HCT116 (cell line): ENCODE results near the gene CPA2. TPM values are rescaled to one million over a fixed set of nuclear protein-coding genes. Genes with fewer than 3 reads are reported as not detected.

Experiments used
- ATAC-seq: fragments of 200-7000 bp; cut with Tn5 transposase; 2 replicates; pipeline ENCODE4 v1.9.1; 2020; ENCODE audit warnings: mild to moderate bottlenecking, moderate library complexity
- BruUV-seq: library from RNA; stranded (reverse); fragments of 400-500 nt; replicated peaks from 2 replicates; lab custom pipeline; 2021; lab: Mats Ljungman, UMichigan
- CTCF ChIA-PET: fragments of 300-600 bp; sonication (Branson Sonifier 250); formaldehyde crosslinking; loops from one replicate; lab custom pipeline; 2021; ENCODE audit warnings: antibody characterized with exemption; lab: Charles Lee
- POLR2A ChIA-PET: fragments of 300-600, 350-600 bp; sonication (Branson Sonifier 250); formaldehyde crosslinking; loops from one replicate; lab custom pipeline; 2021; ENCODE audit warnings: antibody characterized with exemption; lab: Charles Lee
- RAD21 ChIA-PET, 2 experiments: fragments of 300-600 bp; sonication (Branson Sonifier 250); formaldehyde crosslinking; loops; one replicate each; lab custom pipeline; 2023; ENCODE audit warnings: low total read pairs in 2 of 2; ENCODE audit not compliant: uncharacterized antibody in 2 of 2, unreplicated experiment in 2 of 2, low non-redundant PET in 1 of 2; lab: Charles Lee
- DNase-seq: peaks from one replicate; pipeline ENCODE4 v3.0.0-alpha.2; 2010; ENCODE audit warnings: low read depth, low spot score
- H2AFZ ChIP-seq: fragments of 200-600 bp; shearing (Covaris generic), sonication (generic); 2 replicates; pipeline ENCODE4 v1.6.1; 2017; ENCODE audit warnings: low read depth, mixed run types, mixed read lengths, antibody characterized with exemption, low read length; ENCODE audit not compliant: poor library complexity, severe bottlenecking
- H3K27ac ChIP-seq: 2 replicates; pipeline ENCODE4 v1.5.1; 2012; ENCODE audit warnings: low read depth, low read length
- H3K27me3 ChIP-seq: fragments of 200-600 bp; sonication (generic); 2 replicates; pipeline ENCODE4 v1.6.1; 2016; ENCODE audit warnings: mixed run types, low read length, mixed read lengths; ENCODE audit not compliant: insufficient read depth
- H3K36me3 ChIP-seq, 2 experiments: fragments of 200-500 bp in 1 of 2; fragments of 200-600 bp in 1 of 2; sonication (Bioruptor generic) in 1 of 2; sonication (generic) in 1 of 2; 2 replicates each; pipeline versions ENCODE4 v1.5.1 to v1.6.1; 2014 to 2016; ENCODE audit warnings: low read length in 2 of 2, inconsistent platforms in 1 of 2, mixed read lengths in 1 of 2, mixed run types in 1 of 2; ENCODE audit not compliant: insufficient read depth in 2 of 2, control insufficient read depth in 1 of 2
- H3K4me1 ChIP-seq, 2 experiments: fragments of 200-600 bp in 1 of 2; sonication (generic) in 1 of 2; 2 replicates each; pipeline versions ENCODE4 v1.5.1 to v1.6.1; 2012 to 2017; ENCODE audit warnings: low read length in 2 of 2, inconsistent platforms in 1 of 2, mild to moderate bottlenecking in 1 of 2, mixed read lengths in 1 of 2, mixed run types in 1 of 2, moderate library complexity in 1 of 2; ENCODE audit not compliant: insufficient read depth in 2 of 2, control insufficient read depth in 1 of 2
- H3K4me2 ChIP-seq: fragments of 200-600 bp; sonication (generic); 2 replicates; pipeline ENCODE4 v1.6.1; 2017; ENCODE audit warnings: mixed run types, low read length, mixed read lengths
- H3K4me3 ChIP-seq, 2 experiments: fragments of 200-600 bp in 1 of 2; sonication (generic) in 1 of 2; replicated peaks in 1 of 2; 2 replicates each; pipeline ENCODE4 v1.5.1; 2011 to 2016; ENCODE audit warnings: low read length in 2 of 2, control low read depth in 1 of 2, low read depth in 1 of 2, mild to moderate bottlenecking in 1 of 2, mixed read lengths in 1 of 2, mixed run types in 1 of 2
- H3K79me2 ChIP-seq: fragments of 200-600 bp; sonication (generic); 2 replicates; pipeline ENCODE4 v1.6.1; 2017; ENCODE audit warnings: mild to moderate bottlenecking, mixed run types, low read length, moderate library complexity, mixed read lengths; ENCODE audit not compliant: insufficient read depth
- H3K9ac ChIP-seq: fragments of 200-600 bp; sonication (generic); 2 replicates; pipeline ENCODE4 v1.6.1; 2016; ENCODE audit warnings: low read length, mixed read lengths
- H3K9me2 ChIP-seq: fragments of 200-600 bp; sonication (generic), shearing (Covaris generic); 2 replicates; pipeline ENCODE4 v1.6.1; 2017; ENCODE audit warnings: mixed run types, mild to moderate bottlenecking, moderate library complexity; ENCODE audit not compliant: insufficient read depth
- H3K9me3 ChIP-seq, 2 experiments: fragments of 200-500 bp in 1 of 2; fragments of 200-600 bp in 1 of 2; sonication (Bioruptor generic) in 1 of 2; sonication (generic) in 1 of 2; 2 replicates each; pipeline ENCODE4 v1.6.1; 2014 to 2017; ENCODE audit warnings: low read length in 2 of 2, mixed read lengths in 2 of 2, inconsistent platforms in 1 of 2, low read depth in 1 of 2, mild to moderate bottlenecking in 1 of 2, mixed run types in 1 of 2, moderate library complexity in 1 of 2; ENCODE audit not compliant: control insufficient read depth in 1 of 2, insufficient read depth in 1 of 2
- H4K20me1 ChIP-seq: fragments of 200-600 bp; sonication (generic), shearing (Covaris generic); 2 replicates; pipeline ENCODE4 v1.6.1; 2017; ENCODE audit warnings: mixed run types, mild to moderate bottlenecking, moderate library complexity; ENCODE audit not compliant: insufficient read depth
- SP1 ChIP-seq: IDR thresholded peaks from 2 replicates; pipeline ENCODE4 v1.6.1; 2012; ENCODE audit warnings: low read depth
- SRF ChIP-seq: IDR thresholded peaks from 2 replicates; pipeline ENCODE4 v1.6.1; 2012; ENCODE audit warnings: low read depth
- ZBTB33 ChIP-seq: IDR thresholded peaks from 2 replicates; pipeline ENCODE4 v1.6.1; 2011; ENCODE audit warnings: mild to moderate bottlenecking, low read length, moderate library complexity; ENCODE audit not compliant: insufficient replicate concordance; ENCODE audit errors: extremely low read depth
- intact Hi-C: fragments of 100-400 bp; cut with micrococcal nuclease; formaldehyde crosslinking; loops from 2 replicates; pipeline ENCODE4 v1.10.0; 2022
- total RNA-seq: library from RNA; stranded (reverse); gene quantifications from one replicate; pipeline ENCODE4 v1.2.1, GENCODE V29; 2021; ENCODE audit not compliant: unreplicated experiment

CPA2 gene
- total RNA-seq, 1 experiment from 2014 or later, result 1.5 TPM

GRCh38 chr7:130302649-130303048 lies 36.0 kb downstream of the CPA2 start:
- Histone ChIP-seq H2AFZ (no peak overlapping the region), H3K4me3 (no peak overlapping the region), H3K4me1 (no peaks in the 10 kb centered on the region), H3K9me2 (no peaks in the 10 kb centered on the region), H3K9me3 (no peaks in the 10 kb centered on the region), H3K4me2 (no peak overlapping the region), H3K27ac (no peak overlapping the region), H3K79me2 (no peaks in the 10 kb centered on the region), H3K9ac (no peak overlapping the region), H3K36me3 (peaks cover 0 to 42% of the 10 kb centered on the region in 2 experiments; a peak in 1 of 4 replicates), H3K27me3 (no peaks in the 10 kb centered on the region), H4K20me1 (no peaks in the 10 kb centered on the region)
- ATAC-seq (no peak), DNase-seq (no peak)
- ChIA-PET RAD21 (no interaction called here), POLR2A (interaction anchor here (3.4 kb wide), 1 partner anchor 9 kb away, joined by 15 read pairs; the partner anchor contains the start of gene CPA4), CTCF (no interaction called here)
- BruUV-seq, result no TSS peak
- TF ChIP-seq SP1, result no peak
- intact Hi-C loops, result no loop called here

DNA sequence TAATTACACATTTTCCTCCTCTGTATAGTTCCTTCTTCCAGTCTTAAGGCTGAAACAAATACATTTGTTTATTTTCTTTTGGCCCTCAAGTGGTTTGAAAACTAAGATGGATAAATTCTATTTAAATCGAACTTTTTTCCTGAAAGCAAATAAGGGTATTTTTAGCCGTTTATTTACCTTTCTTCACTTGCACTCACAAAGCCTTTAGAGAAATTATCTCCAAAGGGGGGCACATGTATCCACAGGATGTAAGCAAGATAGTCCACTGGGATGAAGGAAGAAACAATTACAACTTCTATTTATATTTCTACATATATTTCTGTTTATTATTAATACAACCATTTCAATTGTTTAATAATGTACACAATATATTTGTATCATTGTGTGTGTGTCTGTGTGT lies 36.5 kb downstream of the CPA2 start:
- no peak overlapping the region for H3K4me3 ChIP-seq
- H2AFZ ChIP-seq, result no peak overlapping the region
- ChIA-PET POLR2A (interaction anchor here (3.4 kb wide), 1 partner anchor 10 kb away, joined by 15 read pairs; the partner anchor contains the start of gene CPA4), CTCF (no interaction called here), RAD21 (no interaction called here)
- no peak overlapping the region for H3K4me2 ChIP-seq
- no peak overlapping the region for H3K9ac ChIP-seq
- no peaks in the 10 kb centered on the region for H3K79me2 ChIP-seq
- ATAC-seq (no peak), DNase-seq (no peak)
- intact Hi-C loops, result no loop called here
- H3K9me3 ChIP-seq, result no peaks in the 10 kb centered on the region
- BruUV-seq, result no TSS peak
- H3K4me1 ChIP-seq, result no peaks in the 10 kb centered on the region
- no peaks in the 10 kb centered on the region for H3K9me2 ChIP-seq
- H3K36me3 ChIP-seq, result peaks cover 0 to 37% of the 10 kb centered on the region in 2 experiments; a peak in 1 of 4 replicates
- H3K27me3 ChIP-seq, result no peaks in the 10 kb centered on the region
- TF ChIP-seq ZBTB33 (no peak), SRF (no peak)
- H4K20me1 ChIP-seq, result no peaks in the 10 kb centered on the region
- H3K27ac ChIP-seq, result no peak overlapping the region
